A673 (cell line): ENCODE data around the gene TRPC4AP. TPM values are rescaled to one million over a fixed set of nuclear protein-coding genes. Genes with fewer than 3 reads are reported as not detected.

Source experiments
- BruUV-seq: library from RNA; stranded (reverse); fragments of 400-500 nt; replicated peaks from 2 replicates; lab custom pipeline; 2021; lab: Mats Ljungman, UMichigan
- CTCF ChIA-PET: fragments of 300-600 bp; sonication (Branson Sonifier 250); formaldehyde crosslinking; loops from one replicate; lab custom pipeline; 2022; ENCODE audit warnings: antibody characterized with exemption; lab: Charles Lee
- POLR2A ChIA-PET: fragments of 300-600 bp; sonication (Branson Sonifier 250); formaldehyde crosslinking; loops from one replicate; lab custom pipeline; 2022; ENCODE audit warnings: antibody characterized with exemption; ENCODE audit not compliant: low non-redundant PET; lab: Charles Lee
- DNase-seq: peaks from one replicate; pipeline ENCODE4 v3.0.0-alpha.2; 2015; ENCODE audit warnings: low spot score
- H3K27ac ChIP-seq: fragments of 200-600 bp; sonication (generic); 2 replicates; pipeline ENCODE4 v1.5.1; 2016; ENCODE audit warnings: mixed run types, low read depth, mild to moderate bottlenecking, mixed read lengths, antibody characterized with exemption, low read length; ENCODE audit not compliant: poor library complexity, severe bottlenecking
- H3K27me3 ChIP-seq: fragments of 200-600 bp; sonication (generic); replicated peaks from 2 replicates; pipeline ENCODE4 v1.6.1; 2017; ENCODE audit warnings: mixed run types, low read depth, mild to moderate bottlenecking, mixed read lengths, antibody characterized with exemption, low read length; ENCODE audit not compliant: insufficient read depth, poor library complexity
- H3K36me3 ChIP-seq: fragments of 200-600 bp; sonication (generic); 2 replicates; pipeline ENCODE4 v1.6.1; 2016; ENCODE audit warnings: mixed run types, mild to moderate bottlenecking, mixed read lengths, antibody characterized with exemption, low read length; ENCODE audit not compliant: insufficient read depth, poor library complexity, severe bottlenecking
- H3K4me1 ChIP-seq: fragments of 200-600 bp; sonication (generic); 2 replicates; pipeline ENCODE4 v1.6.1; 2017; ENCODE audit warnings: mixed run types, mild to moderate bottlenecking, mixed read lengths, antibody characterized with exemption, low read length; ENCODE audit not compliant: insufficient read depth, poor library complexity, severe bottlenecking
- H3K4me3 ChIP-seq: fragments of 200-600 bp; sonication (generic); 2 replicates; pipeline ENCODE4 v1.5.1; 2016; ENCODE audit warnings: low read depth, mixed run types, mild to moderate bottlenecking, mixed read lengths, low read length; ENCODE audit not compliant: poor library complexity, severe bottlenecking
- H3K9me3 ChIP-seq: fragments of 200-600 bp; sonication (generic); 2 replicates; pipeline ENCODE4 v1.6.1; 2016; ENCODE audit warnings: mixed run types, low read depth, mild to moderate bottlenecking, mixed read lengths, antibody characterized with exemption, low read length; ENCODE audit not compliant: poor library complexity, severe bottlenecking
- EZH2 ChIP-seq: fragments of 200-600 bp; sonication (generic); IDR thresholded peaks from 2 replicates; pipeline ENCODE4 v1.6.1; 2017; ENCODE audit warnings: borderline replicate concordance, low read depth, mild to moderate bottlenecking, mixed read lengths, antibody characterized with exemption, low read length; ENCODE audit not compliant: poor library complexity, severe bottlenecking
- intact Hi-C: fragments of 100-400 bp; cut with micrococcal nuclease; formaldehyde crosslinking; loops from one replicate; pipeline ENCODE4 v1.10.0; 2022; ENCODE audit not compliant: unreplicated experiment
- total RNA-seq: library from RNA; stranded (reverse); gene quantifications from 2 replicates; pipeline ENCODE4 v1.2.3, GENCODE V29; 2021
- TF ChIP-seq, protein P1 (sequence below): fragments of 300-800, 200-600 bp; sonication (generic); conservative IDR thresholded peaks from 2 replicates; pipeline ENCODE4 v1.5.1; 2017; ENCODE audit warnings: low read depth, mild to moderate bottlenecking, antibody characterized with exemption, low read length, moderate library complexity, mixed read lengths

The TRPC4AP gene
- total RNA-seq, 1 experiment from 2014 or later = 34.6 TPM

DNA sequence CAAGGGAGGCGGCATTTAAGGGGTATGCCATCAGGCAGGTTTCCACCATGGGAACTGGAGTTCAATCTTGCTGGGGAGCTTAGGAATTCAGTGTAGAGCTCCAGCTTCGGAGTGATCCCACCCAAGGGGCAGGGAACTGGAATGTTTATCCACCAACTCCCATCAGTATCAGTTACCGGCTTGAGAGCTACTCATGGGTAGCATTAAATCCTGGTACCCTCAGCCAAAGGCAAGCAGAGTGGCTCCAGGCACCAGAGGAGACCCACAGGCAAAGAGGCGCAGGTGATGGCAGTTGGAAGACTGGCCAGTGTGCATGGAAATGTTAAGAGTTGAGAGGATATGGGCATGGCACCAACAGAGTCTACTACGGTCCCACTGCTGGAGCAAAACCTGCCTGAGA, 40.4 kb upstream of the TRPC4AP start:
- H3K4me3 ChIP-seq = no peak overlapping the region
- H3K36me3 ChIP-seq = peaks cover 7% of the 10 kb centered on the region
- TF ChIP-seq EZH2 = no peak
- TF ChIP-seq, protein P1, sequence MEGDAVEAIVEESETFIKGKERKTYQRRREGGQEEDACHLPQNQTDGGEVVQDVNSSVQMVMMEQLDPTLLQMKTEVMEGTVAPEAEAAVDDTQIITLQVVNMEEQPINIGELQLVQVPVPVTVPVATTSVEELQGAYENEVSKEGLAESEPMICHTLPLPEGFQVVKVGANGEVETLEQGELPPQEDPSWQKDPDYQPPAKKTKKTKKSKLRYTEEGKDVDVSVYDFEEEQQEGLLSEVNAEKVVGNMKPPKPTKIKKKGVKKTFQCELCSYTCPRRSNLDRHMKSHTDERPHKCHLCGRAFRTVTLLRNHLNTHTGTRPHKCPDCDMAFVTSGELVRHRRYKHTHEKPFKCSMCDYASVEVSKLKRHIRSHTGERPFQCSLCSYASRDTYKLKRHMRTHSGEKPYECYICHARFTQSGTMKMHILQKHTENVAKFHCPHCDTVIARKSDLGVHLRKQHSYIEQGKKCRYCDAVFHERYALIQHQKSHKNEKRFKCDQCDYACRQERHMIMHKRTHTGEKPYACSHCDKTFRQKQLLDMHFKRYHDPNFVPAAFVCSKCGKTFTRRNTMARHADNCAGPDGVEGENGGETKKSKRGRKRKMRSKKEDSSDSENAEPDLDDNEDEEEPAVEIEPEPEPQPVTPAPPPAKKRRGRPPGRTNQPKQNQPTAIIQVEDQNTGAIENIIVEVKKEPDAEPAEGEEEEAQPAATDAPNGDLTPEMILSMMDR = no peak
- H3K9me3 ChIP-seq = no peaks in the 10 kb centered on the region
- ChIA-PET POLR2A (no interaction called here), CTCF (no interaction called here)
- H3K27ac ChIP-seq = no peak overlapping the region
- H3K4me1 ChIP-seq = no peaks in the 10 kb centered on the region
- no peak for DNase-seq
- BruUV-seq = no TSS peak
- H3K27me3 ChIP-seq = no peaks in the 10 kb centered on the region
- intact Hi-C loops = no loop called here

DNA sequence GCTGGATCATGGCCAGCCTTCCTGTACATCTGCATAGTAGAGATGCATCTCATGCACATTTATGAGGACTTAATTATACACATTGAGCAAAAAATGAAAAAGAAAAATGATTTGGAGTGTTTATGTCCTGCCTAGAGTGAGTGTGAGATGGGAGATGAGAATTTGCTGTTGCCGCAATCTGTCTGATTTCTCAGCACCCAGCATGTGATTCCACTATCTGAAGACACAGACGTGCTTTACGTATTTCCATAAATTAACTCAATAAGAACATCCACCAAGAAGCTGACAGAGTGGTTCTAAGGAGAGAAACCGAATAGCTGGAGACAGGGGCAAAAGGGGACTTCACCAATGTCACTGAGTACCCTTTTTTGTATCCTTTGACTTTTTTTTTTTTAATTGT, 39.3 kb upstream of the TRPC4AP start:
- POLR2A ChIA-PET = no interaction called here
- no TSS peak for BruUV-seq
- Histone ChIP-seq H3K9me3 (no peaks in the 10 kb centered on the region), H3K4me3 (no peak overlapping the region), H3K27me3 (no peaks in the 10 kb centered on the region), H3K27ac (no peak overlapping the region), H3K4me1 (no peaks in the 10 kb centered on the region), H3K36me3 (peaks cover 4% of the 10 kb centered on the region)
- no peak for TF ChIP-seq EZH2
- TF ChIP-seq, protein P1 = no peak
- no peak for DNase-seq
- intact Hi-C loops = no loop called here
- CTCF ChIA-PET = interaction anchor here (0.6 kb wide), 1 partner anchor 291 kb away, joined by 3 read pairs; no protein-coding TSS in a partner anchor

DNA sequence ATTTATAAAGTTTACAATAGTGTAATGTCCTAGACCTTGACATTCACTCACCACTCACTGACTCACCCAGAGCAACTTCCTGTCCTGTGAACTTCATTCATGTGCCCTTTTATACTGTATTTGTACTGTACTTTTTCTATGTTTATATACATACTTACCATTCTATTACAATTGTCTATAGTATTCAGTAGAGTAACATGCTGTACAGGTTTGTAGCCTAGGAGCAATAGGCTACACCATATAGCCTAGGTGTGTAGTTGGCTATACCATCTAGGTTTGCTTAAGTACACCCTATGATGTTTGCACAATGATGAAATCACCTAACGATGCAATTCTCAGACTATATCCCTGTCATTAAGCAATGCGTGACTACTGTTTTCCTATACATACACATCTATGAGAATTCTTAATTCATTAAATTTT, 37.1 kb upstream of the TRPC4AP start:
- BruUV-seq = no TSS peak
- no peaks in the 10 kb centered on the region for H3K9me3 ChIP-seq
- POLR2A ChIA-PET = no interaction called here
- no peaks in the 10 kb centered on the region for H3K4me1 ChIP-seq
- H3K27ac ChIP-seq = no peak overlapping the region
- TF ChIP-seq, protein P1 = no peak
- TF ChIP-seq EZH2 = no peak
- peaks cover 4% of the 10 kb centered on the region for H3K36me3 ChIP-seq
- CTCF ChIA-PET = interaction anchor here (0.8 kb wide), 1 partner anchor 17 kb away, joined by 3 read pairs; no protein-coding TSS in a partner anchor
- DNase-seq = no peak
- no peaks in the 10 kb centered on the region for H3K27me3 ChIP-seq
- intact Hi-C loops = no loop called here
- H3K4me3 ChIP-seq = no peak overlapping the region
